H9 (cell line): ENCODE results near the gene CPNE5. TPM values are rescaled to one million over a fixed set of nuclear protein-coding genes. Genes with fewer than 3 reads are reported as not detected.

Experiments used
- DNase-seq: peaks from one replicate; pipeline ENCODE4 v3.0.0-alpha.2; 2017
- H2AFZ ChIP-seq: one replicate; pipeline ENCODE4 v1.6.1; 2013; ENCODE audit warnings: mild to moderate bottlenecking, low read length, control low read depth, moderate library complexity
- H2AK5ac ChIP-seq: 2 replicates; pipeline ENCODE4 v1.6.1; 2013; ENCODE audit warnings: low read length, control low read depth, mixed read lengths; ENCODE audit not compliant: insufficient read length
- H2BK120ac ChIP-seq: one replicate; pipeline ENCODE4 v1.6.1; 2013; ENCODE audit warnings: low read depth, mild to moderate bottlenecking, low read length, control low read depth, inconsistent platforms; ENCODE audit not compliant: poor library complexity, severe bottlenecking
- H2BK12ac ChIP-seq: 2 replicates; pipeline ENCODE4 v1.6.1; 2013; ENCODE audit warnings: low read length, control low read depth, mixed read lengths, low read depth; ENCODE audit not compliant: insufficient read length
- H2BK15ac ChIP-seq: 2 replicates; pipeline ENCODE4 v1.6.1; 2013; ENCODE audit warnings: low read depth, low read length, control low read depth
- H2BK20ac ChIP-seq: one replicate; pipeline ENCODE4 v1.6.1; 2013; ENCODE audit warnings: low read depth, mild to moderate bottlenecking, low read length, control low read depth, inconsistent platforms; ENCODE audit not compliant: poor library complexity, severe bottlenecking
- H2BK5ac ChIP-seq: 2 replicates; pipeline ENCODE4 v1.6.1; 2013; ENCODE audit warnings: low read length, control low read depth, mixed read lengths; ENCODE audit not compliant: insufficient read length
- H3K14ac ChIP-seq: 2 replicates; pipeline ENCODE4 v1.6.1; 2013; ENCODE audit warnings: low read length, control low read depth; ENCODE audit not compliant: insufficient read depth
- H3K18ac ChIP-seq: 2 replicates; pipeline ENCODE4 v1.6.1; 2013; ENCODE audit warnings: low read depth, mild to moderate bottlenecking, mixed read lengths, low read length, control low read depth; ENCODE audit not compliant: insufficient read length
- H3K23ac ChIP-seq: 2 replicates; pipeline ENCODE4 v1.6.1; 2013; ENCODE audit warnings: low read length, control low read depth, mixed read lengths, low read depth; ENCODE audit not compliant: insufficient read length
- H3K23me2 ChIP-seq: 2 replicates; pipeline ENCODE4 v1.6.1; 2013; ENCODE audit warnings: low read depth, mild to moderate bottlenecking, mixed read lengths, low read length, control low read depth; ENCODE audit not compliant: insufficient read length, poor library complexity, severe bottlenecking
- H3K27ac ChIP-seq: 2 replicates; pipeline ENCODE4 v1.5.1; 2013; ENCODE audit warnings: low read length, control low read depth, mixed read lengths, low read depth; ENCODE audit not compliant: insufficient read length
- H3K27me3 ChIP-seq: 2 replicates; pipeline ENCODE4 v1.6.1; 2013; ENCODE audit warnings: low read length, control low read depth, inconsistent platforms; ENCODE audit not compliant: insufficient read depth
- H3K4ac ChIP-seq: 2 replicates; pipeline ENCODE4 v1.6.1; 2013; ENCODE audit warnings: low read depth, mild to moderate bottlenecking, control low read depth, inconsistent platforms, low read length, moderate library complexity
- H3K4me1 ChIP-seq: 2 replicates; pipeline ENCODE4 v1.6.1; 2013; ENCODE audit warnings: low read length, control low read depth, inconsistent platforms; ENCODE audit not compliant: insufficient read depth
- H3K4me2 ChIP-seq: 2 replicates; pipeline ENCODE4 v1.6.1; 2013; ENCODE audit warnings: low read length, control low read depth, mixed read lengths; ENCODE audit not compliant: insufficient read length, insufficient read depth
- H3K56ac ChIP-seq: 2 replicates; pipeline ENCODE4 v1.6.1; 2013; ENCODE audit warnings: low read depth, mild to moderate bottlenecking, mixed read lengths, low read length, control low read depth; ENCODE audit not compliant: insufficient read length
- H3K79me1 ChIP-seq: 2 replicates; pipeline ENCODE4 v1.6.1; 2013; ENCODE audit warnings: low read depth, mild to moderate bottlenecking, moderate library complexity, low read length, control low read depth, inconsistent platforms; ENCODE audit not compliant: insufficient read depth, poor library complexity, severe bottlenecking
- H3K79me2 ChIP-seq: 2 replicates; pipeline ENCODE4 v1.6.1; 2013; ENCODE audit warnings: low read length, control low read depth, inconsistent platforms; ENCODE audit not compliant: insufficient read depth
- H3K9ac ChIP-seq: 2 replicates; pipeline ENCODE4 v1.6.1; 2013; ENCODE audit warnings: low read length, control low read depth, mixed read lengths; ENCODE audit not compliant: insufficient read length; ENCODE audit errors: extremely low read depth
- H3K9me3 ChIP-seq: one replicate; pipeline ENCODE4 v1.6.1; 2013; ENCODE audit warnings: low read depth, low read length, inconsistent platforms; ENCODE audit not compliant: control insufficient read depth
- H3T11ph ChIP-seq: one replicate; pipeline ENCODE4 v1.6.1; 2013; ENCODE audit warnings: mild to moderate bottlenecking, low read length, control low read depth, inconsistent platforms
- H4K20me1 ChIP-seq: one replicate; pipeline ENCODE4 v1.6.1; 2013; ENCODE audit not compliant: control insufficient read depth, insufficient read length, insufficient read depth
- H4K5ac ChIP-seq: 2 replicates; pipeline ENCODE4 v1.6.1; 2013; ENCODE audit warnings: low read depth, mild to moderate bottlenecking, mixed read lengths, low read length, control low read depth; ENCODE audit not compliant: insufficient read length
- H4K8ac ChIP-seq: replicated peaks from 2 replicates; pipeline ENCODE4 v1.6.1; 2013; ENCODE audit warnings: low read length, control low read depth, mixed read lengths, low read depth; ENCODE audit not compliant: insufficient read length
- H4K91ac ChIP-seq: 2 replicates; pipeline ENCODE4 v1.6.1; 2013; ENCODE audit warnings: low read depth, mild to moderate bottlenecking, moderate library complexity, mixed read lengths, low read length, control low read depth; ENCODE audit not compliant: insufficient read length
- H3K27ac Mint-ChIP-seq, 3 experiments: 2 replicates in 2 of 3; 3 replicates in 1 of 3; pipeline ENCODE4 v1.8.0; 2020 to 2021; ENCODE audit warnings: mixed read lengths in 3 of 3, mild to moderate bottlenecking in 1 of 3, moderate library complexity in 1 of 3
- H3K27me3 Mint-ChIP-seq: 2 replicates; pipeline ENCODE4 v1.8.0; 2021; ENCODE audit warnings: low read depth, mild to moderate bottlenecking, moderate library complexity, mixed read lengths
- H3K36me3 Mint-ChIP-seq, 3 experiments: 2 replicates in 2 of 3; 3 replicates in 1 of 3; pipeline ENCODE4 v1.8.0; 2020 to 2021; ENCODE audit warnings: low read depth in 3 of 3, mixed read lengths in 3 of 3; ENCODE audit not compliant: insufficient read depth in 1 of 3
- H3K4me1 Mint-ChIP-seq, 2 experiments: 2 replicates each; pipeline ENCODE4 v1.8.0; 2020; ENCODE audit warnings: mixed read lengths in 2 of 2
- H3K4me3 Mint-ChIP-seq, 2 experiments: 2 replicates in 1 of 2; 3 replicates in 1 of 2; pipeline ENCODE4 v1.8.0; 2020 to 2021; ENCODE audit warnings: mild to moderate bottlenecking in 2 of 2, mixed read lengths in 2 of 2, moderate library complexity in 1 of 2
- H3K9me3 Mint-ChIP-seq, 2 experiments: 2 replicates in 1 of 2; 3 replicates in 1 of 2; pipeline ENCODE4 v1.8.0; 2020; ENCODE audit warnings: mild to moderate bottlenecking in 2 of 2, mixed read lengths in 2 of 2, moderate library complexity in 1 of 2
- CTCF ChIP-seq: fragments of 200-600 bp; sonication (generic); conservative IDR thresholded peaks from 3 replicates; pipeline ENCODE4 v1.8.0; 2021; ENCODE audit warnings: antibody characterized with exemption, mild to moderate bottlenecking
- WGBS: extraction: QIAGEN DNeasy Blood & Tissue Kit; methylation state at CpG from one replicate; pipeline ENCODE4 v1.1.7; 2013; ENCODE audit warnings: missing lambda C conversion rate, low lambda C conversion rate, mixed read lengths; ENCODE audit not compliant: insufficient read length; ENCODE audit errors: extremely low coverage; 5-methylcytosine and 5-hydroxymethylcytosine counted together
- total RNA-seq: library from RNA; stranded (reverse); gene quantifications from 2 replicates; pipeline ENCODE4 v1.2.1, GENCODE V29; 2021

CPNE5 gene
- total RNA-seq, 1 experiment from 2014 or later, result 0.52 TPM

- peaks cover 9% of the 10 kb centered on the region; the same call in 1 of the 2 replicates for H3K27me3 Mint-ChIP-seq
- Histone ChIP-seq H2BK20ac (no peak overlapping the region), H4K20me1 (no peaks in the 10 kb centered on the region), H3K27ac (no peak overlapping the region), H3K23me2 (no peaks in the 10 kb centered on the region), H2BK12ac (no peak overlapping the region), H3K14ac (no peak overlapping the region), H3K9me3 (no peaks in the 10 kb centered on the region), H4K91ac (no peak overlapping the region), H3K23ac (no peak overlapping the region), H3K4me1 (no peaks in the 10 kb centered on the region), H2AK5ac (no peak overlapping the region), H2BK15ac (no peak overlapping the region), H3K79me1 (no peaks in the 10 kb centered on the region), H3K4me2 (no peak overlapping the region), H2AFZ (no peak overlapping the region), H2BK5ac (no peak overlapping the region), H4K5ac (no peak overlapping the region), H3K79me2 (no peaks in the 10 kb centered on the region), H3K9ac (no peak overlapping the region), H3K56ac (no peak overlapping the region), H3T11ph (no peak overlapping the region), H3K18ac (no peak overlapping the region), H2BK120ac (no peak overlapping the region), H3K4ac (no peak overlapping the region), H3K27me3 (no peaks in the 10 kb centered on the region), H4K8ac (no peak overlapping the region)
- H3K36me3 Mint-ChIP-seq, result no peaks in the 10 kb centered on the region
- H3K4me1 Mint-ChIP-seq, result peaks cover 8 to 15% of the 10 kb centered on the region in 2 experiments
- TF ChIP-seq CTCF, result no peak
- no peak overlapping the region for H3K27ac Mint-ChIP-seq
- H3K9me3 Mint-ChIP-seq, result no peaks in the 10 kb centered on the region; a peak in 1 of 5 replicates
- no peak for DNase-seq
- no peak overlapping the region for H3K4me3 Mint-ChIP-seq
- no CpG with 5 or more reads among the region's 7 CpGs for WGBS
These were observed 85.4 kb downstream of the CPNE5 start for GRCh38 chr6:36753671-36754405.
